Erythroblast (primary cell): ENCODE data around the gene CASZ1.

ENCODE experiments used
- DNase-seq, 2 experiments: peaks; one replicate each; lab custom pipeline; 2025; lab: John Stamatoyannopoulos, UW
- GATA1 ChIP-seq: IDR thresholded peaks from 2 replicates; pipeline ENCODE4 v1.6.1; 2011; ENCODE audit warnings: low read depth, mild to moderate bottlenecking, control low read depth, low read length, moderate library complexity
- POLR2A ChIP-seq: IDR thresholded peaks from 2 replicates; pipeline ENCODE4 v1.6.1; 2011; ENCODE audit warnings: mild to moderate bottlenecking, low read length

CASZ1 gene

DNA sequence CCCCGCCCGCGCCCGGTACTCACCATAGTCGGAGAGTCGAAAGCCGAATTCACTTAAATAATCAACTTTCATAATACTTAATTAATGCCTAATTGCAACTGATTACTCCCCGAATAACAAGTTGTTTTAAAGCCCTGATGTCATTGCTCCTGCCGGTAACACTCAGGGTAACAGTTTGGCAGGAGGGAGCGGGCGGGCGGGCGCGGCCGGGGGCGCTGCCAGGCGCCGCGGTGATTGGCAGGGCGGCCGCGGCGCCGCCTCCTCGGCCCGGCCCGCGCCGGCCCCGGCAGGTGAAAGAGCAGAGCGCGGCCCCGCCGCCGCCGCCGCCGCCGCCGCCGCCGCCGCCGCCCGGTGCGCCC is 102.2 kb downstream of the CASZ1 start:
- DNase-seq, result peak; percentile 70 to 83
- TF ChIP-seq POLR2A, result no peak
- no peak for TF ChIP-seq GATA1

DNA sequence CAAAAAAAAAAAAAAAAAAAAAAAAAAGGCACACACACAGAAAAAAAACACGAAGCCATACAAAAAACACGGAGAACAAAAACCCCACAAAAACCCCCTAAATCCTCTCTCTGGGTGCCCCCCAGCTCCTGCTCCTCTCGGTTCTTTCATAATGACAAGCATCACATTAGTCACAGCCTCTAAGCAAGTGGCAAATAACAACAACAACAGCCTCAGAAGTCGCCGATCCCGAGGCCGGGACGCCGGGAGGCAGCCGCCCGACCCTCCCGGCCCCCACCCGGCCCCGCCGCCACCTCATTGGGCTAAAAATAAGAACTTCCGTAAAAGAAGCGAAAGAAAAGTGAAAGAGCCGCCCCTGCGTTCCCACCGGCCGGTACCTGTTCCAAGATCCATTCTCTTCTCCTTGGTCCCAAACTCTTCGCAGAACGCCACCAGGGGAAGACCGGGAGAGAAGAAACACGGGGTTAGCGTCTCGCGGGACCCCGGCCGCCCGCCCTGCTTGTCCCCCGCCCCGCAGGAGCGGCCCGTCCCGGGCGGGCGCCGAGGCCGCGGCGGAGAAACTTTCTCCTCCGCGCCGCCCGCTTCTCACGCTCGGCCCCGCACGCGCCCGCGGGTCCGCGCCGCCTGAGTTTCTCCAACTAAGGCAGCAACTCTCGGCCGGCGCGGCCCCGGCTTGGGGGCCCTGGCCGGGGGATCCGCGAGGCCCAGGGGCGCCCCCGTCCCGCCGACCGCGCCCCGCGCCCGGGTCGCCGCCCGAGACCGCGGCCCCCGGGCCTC is 102.8 kb downstream of the CASZ1 start:
- TF ChIP-seq GATA1, result no peak
- no peak for TF ChIP-seq POLR2A
- DNase-seq, result peak; percentile 51 to 71

DNA sequence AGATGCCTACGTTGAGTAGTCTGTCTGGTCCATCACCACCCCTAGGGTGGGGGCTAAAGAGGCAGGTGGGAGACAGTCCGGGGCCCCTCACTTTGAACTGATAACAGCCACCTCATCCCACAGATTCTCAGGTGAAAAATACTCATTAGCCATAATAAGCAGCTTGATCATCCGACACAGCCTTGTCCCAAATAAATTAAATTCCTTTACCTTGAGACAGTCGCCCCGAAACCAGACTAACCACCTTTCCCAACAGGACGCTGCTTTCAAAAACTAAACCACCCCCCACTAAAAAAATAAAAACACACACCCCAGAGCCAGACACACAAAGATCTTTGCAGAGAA is 103.3 kb downstream of the CASZ1 start:
- TF ChIP-seq GATA1, result no peak
- TF ChIP-seq POLR2A, result no peak
- DNase-seq, result peak in 1 of 2 experiments; percentile 27

DNA sequence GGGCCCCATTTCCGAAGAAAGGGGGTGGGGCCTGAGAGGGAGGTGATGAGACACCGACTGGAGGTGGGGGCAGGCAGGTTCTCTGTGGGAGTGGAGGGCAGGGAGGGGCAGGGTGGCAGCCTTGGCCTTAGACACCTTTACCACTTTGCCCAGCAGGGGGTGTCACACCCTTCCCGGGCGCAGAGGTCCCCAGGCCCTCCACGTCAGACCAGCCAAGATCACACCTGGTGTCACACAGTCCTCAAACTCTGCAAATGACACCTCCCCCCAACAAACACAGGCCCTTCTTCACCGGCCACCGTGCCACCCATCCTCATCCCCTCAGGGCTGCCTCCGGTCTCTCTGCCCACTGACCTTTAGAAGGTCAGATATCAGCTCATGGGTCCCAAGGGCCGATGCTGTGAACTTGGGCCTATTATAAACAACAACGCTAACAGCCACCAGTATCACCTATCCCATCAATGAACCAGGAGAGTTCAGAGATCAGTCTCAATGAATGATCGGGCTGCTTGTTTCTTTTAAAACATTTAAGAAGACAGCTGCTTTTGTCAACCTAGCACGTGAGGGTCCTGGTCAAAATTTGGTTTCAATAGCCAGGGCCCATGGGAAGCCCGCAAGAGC is 103.9 kb downstream of the CASZ1 start:
- peak; percentile 40 to 59 for DNase-seq
- no peak for TF ChIP-seq GATA1
- no peak for TF ChIP-seq POLR2A

DNA sequence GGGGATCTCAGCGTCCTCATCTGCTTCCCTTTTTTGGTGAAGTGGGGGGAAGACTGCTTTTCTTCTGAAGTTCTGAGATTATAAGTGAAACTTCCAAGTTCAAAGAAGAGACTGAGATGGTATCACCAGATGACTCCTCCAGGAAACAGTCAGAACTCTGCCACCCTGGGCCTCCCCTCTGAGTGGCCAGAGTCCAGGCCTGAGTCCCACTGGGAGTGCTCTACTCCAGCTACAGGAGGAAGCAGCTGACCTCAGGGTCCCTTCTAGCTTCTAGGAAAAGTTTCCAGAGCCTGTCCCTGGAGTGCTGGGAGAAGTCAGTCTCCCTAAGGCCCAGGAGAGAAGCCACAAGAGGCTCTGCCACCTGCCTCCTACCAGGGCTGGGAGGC is 104.7 kb downstream of the CASZ1 start:
- TF ChIP-seq GATA1 (no peak), POLR2A (no peak)
- DNase-seq, result no peak

DNA sequence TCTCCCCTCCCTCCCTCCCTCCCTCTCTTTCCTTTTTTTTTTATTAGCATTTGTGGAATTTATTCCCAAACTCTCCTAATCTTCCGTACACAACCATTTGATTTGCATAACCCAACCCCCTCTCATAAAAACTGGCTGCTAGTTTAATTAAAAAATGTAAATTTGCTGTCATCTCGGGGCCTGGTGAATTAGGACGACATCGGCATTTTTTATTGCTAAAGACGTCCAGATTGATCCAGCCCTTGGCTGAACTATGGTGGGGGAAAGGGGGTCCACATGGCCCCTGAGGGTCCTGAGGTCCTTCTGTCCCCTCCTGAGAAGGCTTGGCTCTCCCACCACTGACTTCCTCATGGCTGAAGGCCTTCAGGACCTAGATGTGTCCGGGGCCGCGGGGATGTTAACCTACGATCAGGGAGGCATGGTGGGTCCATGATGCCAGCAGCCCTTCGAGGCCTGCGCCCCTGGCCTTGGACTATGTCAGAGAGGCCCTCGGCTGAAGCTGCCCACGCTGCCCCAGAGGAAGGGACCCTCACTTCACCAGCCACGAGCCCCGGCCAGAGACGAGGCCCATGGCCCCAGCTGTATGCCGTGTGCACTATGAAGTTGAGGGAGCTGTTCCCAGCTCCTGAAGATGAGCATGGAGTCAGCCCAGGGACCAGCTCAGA is 105.2 kb downstream of the CASZ1 start:
- TF ChIP-seq POLR2A (no peak), GATA1 (no peak)
- no peak for DNase-seq

DNA sequence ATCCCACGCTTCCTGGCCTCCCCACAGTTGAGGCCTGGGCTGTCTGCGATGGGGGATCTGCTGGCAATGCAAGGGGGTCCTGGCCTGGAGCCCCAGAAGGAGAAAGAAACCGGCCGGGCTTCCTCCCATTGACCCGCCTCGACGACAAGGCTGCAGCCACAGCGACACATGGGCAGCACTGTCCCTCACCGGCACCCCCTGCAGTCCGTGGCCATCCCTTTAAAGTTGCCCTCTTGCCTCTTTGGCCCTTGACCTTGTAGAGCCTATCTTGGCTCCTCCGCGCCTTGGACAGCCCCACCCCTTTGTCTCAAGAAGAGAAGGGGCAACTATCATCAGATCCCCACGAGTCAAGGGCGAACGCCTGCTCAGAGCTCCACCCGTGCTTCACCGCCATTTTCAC is 106.0 kb downstream of the CASZ1 start:
- DNase-seq, result no peak
- TF ChIP-seq GATA1 (no peak), POLR2A (no peak)

DNA sequence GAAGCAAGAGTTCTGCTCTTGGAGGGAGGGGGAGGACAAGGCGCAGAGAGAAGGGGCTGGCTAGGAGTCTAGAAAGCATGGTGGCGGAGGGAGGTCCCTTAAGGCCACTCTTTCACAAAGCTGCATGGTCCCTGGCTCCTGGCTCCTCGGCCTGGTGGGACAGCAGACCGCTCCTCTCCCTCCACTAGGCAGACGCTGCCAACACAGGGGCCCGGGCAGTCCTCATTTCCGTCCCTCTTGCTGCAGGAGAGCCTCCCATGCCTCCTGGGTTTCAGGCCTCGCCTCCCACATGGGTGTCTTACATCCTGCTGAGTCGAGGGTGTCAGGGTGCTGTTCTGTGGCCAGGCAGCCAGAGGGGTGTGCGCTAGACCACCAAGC is 108.0 kb downstream of the CASZ1 start:
- no peak for DNase-seq
- no peak for TF ChIP-seq GATA1
- TF ChIP-seq POLR2A, result no peak

DNA sequence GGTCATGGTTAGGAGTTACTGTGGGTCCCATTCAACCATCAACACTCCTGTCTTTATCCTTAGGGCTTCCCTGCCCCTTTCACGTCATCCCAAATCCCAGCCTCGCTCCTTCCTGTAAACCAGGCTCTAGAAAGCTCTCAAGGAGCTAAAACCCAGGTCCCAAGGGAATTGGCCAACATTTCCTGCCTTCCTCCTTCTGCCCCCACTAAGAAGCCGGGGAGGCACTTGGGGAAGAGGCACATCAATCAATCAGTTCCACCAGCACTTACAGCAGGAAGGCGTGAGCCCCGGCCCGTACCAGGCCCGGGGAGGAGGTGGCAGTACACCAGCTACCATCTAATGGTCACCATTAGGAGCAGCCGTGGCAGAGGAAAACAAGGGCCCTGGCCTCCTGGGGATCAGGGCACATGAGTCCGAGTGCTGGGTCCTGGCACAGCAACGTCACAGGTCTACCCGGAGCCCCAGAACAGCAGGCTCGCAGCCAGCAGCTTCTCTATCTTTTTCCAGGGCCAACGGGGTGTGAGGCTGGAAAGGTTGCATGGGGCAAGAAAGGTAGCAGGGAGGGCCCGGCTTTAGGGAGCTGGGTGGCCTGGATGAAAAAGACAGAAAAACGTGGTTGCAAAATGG is 108.6 kb downstream of the CASZ1 start:
- TF ChIP-seq GATA1 (no peak), POLR2A (no peak)
- no peak for DNase-seq

DNA sequence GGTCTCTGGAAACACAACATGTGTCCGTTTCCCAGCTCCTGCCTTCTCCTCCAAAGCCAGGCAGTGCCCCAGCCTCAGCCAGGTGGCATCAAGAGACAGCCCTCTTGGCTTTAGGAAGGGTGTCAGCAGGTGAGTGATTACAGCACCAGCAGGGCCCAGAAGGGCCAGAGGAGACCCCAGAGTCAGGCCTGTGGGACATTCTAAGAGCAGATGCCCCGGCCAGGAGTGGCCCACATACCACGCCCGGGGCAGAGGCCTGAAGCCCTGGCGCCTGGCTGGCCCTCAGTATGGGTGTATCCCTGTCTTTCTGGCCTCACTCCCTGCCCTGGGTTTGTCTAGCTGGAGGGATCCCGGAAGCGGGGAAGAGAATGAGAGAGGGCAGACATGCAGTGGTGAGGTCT is 109.2 kb downstream of the CASZ1 start:
- DNase-seq, result no peak
- TF ChIP-seq GATA1 (no peak), POLR2A (no peak)

DNA sequence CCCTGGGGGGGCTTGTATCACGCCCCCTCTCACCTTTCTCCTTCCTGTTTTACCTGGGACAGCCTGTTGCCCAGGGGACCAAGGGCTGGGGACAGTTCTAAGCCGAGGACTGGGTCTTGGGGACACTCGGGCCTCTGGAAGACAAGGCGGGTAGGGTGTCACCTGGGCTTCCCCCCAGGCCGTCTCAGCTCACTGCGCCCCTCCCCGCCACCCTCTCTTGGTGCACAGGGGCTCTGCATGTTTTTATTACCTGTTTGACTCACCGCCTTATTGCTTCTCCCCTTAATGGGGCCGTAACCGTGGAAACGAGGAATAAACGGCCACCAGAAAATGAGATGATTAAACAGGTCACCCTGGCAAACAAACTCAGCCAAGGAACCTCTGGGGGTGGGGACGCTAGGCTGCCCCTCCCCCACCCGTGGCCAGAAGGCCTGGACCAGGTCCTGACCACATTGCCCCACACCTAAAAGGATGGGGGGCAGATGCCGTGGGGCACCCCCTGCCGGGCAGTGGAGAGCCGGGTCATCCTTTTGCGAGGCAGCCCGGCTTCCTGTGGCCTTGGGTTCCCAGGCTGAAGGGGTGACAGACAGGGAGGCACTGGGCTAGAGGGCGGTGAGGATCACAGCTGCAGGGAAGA is 109.9 kb downstream of the CASZ1 start:
- DNase-seq, result no peak
- TF ChIP-seq POLR2A (no peak), GATA1 (no peak)

DNA sequence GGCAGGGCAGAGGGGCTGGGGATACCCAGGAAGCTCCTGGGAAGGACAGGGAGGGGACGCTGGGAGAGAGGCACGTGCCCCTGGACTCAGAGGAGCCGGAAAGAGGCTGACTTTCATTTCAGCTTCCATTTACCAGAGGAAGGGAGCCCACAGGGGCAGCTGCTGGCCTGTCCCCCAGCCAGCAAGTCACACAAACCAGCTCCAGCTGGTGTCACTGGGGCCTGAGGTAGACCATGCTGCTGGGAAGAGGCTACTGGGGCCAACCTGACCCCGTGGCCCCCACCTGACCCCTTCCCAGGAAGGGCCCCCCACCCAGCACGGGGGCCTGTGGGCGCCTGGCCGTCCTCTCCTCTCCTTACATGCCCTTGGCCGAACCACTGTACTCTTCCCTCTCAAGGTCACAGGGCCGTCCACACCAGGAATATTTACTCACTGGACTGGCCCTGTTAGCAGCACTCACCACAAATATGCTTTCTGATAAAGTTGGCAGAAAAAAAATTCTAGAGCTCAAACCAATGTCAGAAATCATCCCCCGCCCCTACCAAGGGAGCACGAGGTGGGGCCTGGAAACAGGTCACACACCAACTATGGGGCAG is 110.5 kb downstream of the CASZ1 start:
- DNase-seq, result no peak
- TF ChIP-seq POLR2A (no peak), GATA1 (no peak)

DNA sequence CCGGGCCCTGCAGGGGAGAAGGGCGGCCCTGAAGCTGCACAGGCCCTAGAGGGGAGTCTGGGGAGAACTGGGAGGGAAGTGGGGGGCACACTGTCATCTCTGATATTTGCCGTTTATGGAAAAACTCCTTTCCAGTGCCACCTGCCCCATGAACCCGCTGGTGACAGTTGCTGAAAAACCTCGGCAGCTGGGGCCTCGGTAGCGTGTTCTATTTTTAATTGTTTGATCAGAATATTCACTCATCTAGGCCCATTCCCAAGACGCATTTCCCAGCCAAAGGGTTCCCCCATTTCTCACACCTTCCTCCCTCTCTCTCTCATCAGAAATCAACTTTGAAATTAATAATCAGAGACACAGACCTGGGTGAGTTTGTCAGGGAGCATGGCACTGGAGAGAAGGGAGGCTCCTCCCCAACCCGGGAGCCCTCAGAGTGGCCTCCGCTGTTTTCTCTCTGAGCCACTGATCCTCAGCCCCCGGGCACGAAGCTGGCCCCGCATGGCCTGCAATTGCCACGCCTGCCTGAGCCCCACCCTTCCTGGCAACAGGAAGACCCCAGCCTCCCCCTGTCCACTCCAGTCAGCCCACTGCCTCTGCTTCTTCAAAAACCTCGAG is 111.1 kb downstream of the CASZ1 start:
- no peak for DNase-seq
- TF ChIP-seq POLR2A (no peak), GATA1 (no peak)
